ENCODE measurements around the gene ZNF526. TPM values are rescaled to one million over a fixed set of nuclear protein-coding genes. Genes with fewer than 3 reads are reported as not detected.

ZNF526 gene
- total and polyA plus RNA-seq, 9 donors = 2.4 to 17.9 (median 12.9) TPM

- Histone ChIP-seq H3K4me1 (ENCODE audit: insufficient read depth) (peaks cover 21% of the 10 kb centered on the region), H3K27ac (peak overlapping the region; percentile 97 to 99), H3K9me3 (no peaks in the 10 kb centered on the region), H3K4me3 (peak overlapping the region; percentile 73), H3K36me3 (no peaks in the 10 kb centered on the region), H3K27me3 (no peaks in the 10 kb centered on the region)
- peak; percentile 76 to 85 (median 82) for DNase-seq
- WGBS, 3 donors = 0 to 1% (median 1%) methylated on average over 21 to 66 of the region's 71 CpGs
- TF ChIP-seq, protein P1, sequence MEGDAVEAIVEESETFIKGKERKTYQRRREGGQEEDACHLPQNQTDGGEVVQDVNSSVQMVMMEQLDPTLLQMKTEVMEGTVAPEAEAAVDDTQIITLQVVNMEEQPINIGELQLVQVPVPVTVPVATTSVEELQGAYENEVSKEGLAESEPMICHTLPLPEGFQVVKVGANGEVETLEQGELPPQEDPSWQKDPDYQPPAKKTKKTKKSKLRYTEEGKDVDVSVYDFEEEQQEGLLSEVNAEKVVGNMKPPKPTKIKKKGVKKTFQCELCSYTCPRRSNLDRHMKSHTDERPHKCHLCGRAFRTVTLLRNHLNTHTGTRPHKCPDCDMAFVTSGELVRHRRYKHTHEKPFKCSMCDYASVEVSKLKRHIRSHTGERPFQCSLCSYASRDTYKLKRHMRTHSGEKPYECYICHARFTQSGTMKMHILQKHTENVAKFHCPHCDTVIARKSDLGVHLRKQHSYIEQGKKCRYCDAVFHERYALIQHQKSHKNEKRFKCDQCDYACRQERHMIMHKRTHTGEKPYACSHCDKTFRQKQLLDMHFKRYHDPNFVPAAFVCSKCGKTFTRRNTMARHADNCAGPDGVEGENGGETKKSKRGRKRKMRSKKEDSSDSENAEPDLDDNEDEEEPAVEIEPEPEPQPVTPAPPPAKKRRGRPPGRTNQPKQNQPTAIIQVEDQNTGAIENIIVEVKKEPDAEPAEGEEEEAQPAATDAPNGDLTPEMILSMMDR (IDR thresholded peaks at IDR 0.05) = no peak
- TF ChIP-seq EP300 (IDR thresholded peaks at IDR 0.05) (no peak), POLR2A (IDR thresholded peaks at IDR 0.05) (no peak)
- intact Hi-C loops (cut with DNase I) = loop anchor here in 2 of 4 donors (2.0 kb wide), 2 partner anchors 15 to 27 kb away; partner anchors contain the start of gene CIC (in 1 of the 2)
Observed at GRCh38 chr19:42253245-42254088, 33.4 kb downstream of the ZNF526 start.

GRCh38 chr19:42254089-42254849, 34.2 kb downstream of the ZNF526 start:
- peak overlapping the region; percentile 73 for H3K4me3 ChIP-seq
- peaks cover 21% of the 10 kb centered on the region for H3K4me1 ChIP-seq (ENCODE audit: insufficient read depth)
- no peaks in the 10 kb centered on the region for H3K36me3 ChIP-seq
- TF ChIP-seq EP300 (IDR thresholded peaks at IDR 0.05) = no peak
- TF ChIP-seq, protein P1 (IDR thresholded peaks at IDR 0.05) = peak in 1 of 3 donors; percentile 12
- peak; percentile 79 to 89 (median 85) for DNase-seq
- no peaks in the 10 kb centered on the region for H3K27me3 ChIP-seq
- 0 to 1% (median 0%) methylated on average over 50 to 69 of the region's 70 CpGs for WGBS, 3 donors
- intact Hi-C loops (cut with DNase I) = loop anchor here in 2 of 4 donors (2.0 kb wide), 2 partner anchors 15 to 27 kb away; partner anchors contain the start of gene CIC (in 1 of the 2)
- H3K9me3 ChIP-seq = no peaks in the 10 kb centered on the region
- H3K27ac ChIP-seq = peak overlapping the region; percentile 97 to 99

DNA sequence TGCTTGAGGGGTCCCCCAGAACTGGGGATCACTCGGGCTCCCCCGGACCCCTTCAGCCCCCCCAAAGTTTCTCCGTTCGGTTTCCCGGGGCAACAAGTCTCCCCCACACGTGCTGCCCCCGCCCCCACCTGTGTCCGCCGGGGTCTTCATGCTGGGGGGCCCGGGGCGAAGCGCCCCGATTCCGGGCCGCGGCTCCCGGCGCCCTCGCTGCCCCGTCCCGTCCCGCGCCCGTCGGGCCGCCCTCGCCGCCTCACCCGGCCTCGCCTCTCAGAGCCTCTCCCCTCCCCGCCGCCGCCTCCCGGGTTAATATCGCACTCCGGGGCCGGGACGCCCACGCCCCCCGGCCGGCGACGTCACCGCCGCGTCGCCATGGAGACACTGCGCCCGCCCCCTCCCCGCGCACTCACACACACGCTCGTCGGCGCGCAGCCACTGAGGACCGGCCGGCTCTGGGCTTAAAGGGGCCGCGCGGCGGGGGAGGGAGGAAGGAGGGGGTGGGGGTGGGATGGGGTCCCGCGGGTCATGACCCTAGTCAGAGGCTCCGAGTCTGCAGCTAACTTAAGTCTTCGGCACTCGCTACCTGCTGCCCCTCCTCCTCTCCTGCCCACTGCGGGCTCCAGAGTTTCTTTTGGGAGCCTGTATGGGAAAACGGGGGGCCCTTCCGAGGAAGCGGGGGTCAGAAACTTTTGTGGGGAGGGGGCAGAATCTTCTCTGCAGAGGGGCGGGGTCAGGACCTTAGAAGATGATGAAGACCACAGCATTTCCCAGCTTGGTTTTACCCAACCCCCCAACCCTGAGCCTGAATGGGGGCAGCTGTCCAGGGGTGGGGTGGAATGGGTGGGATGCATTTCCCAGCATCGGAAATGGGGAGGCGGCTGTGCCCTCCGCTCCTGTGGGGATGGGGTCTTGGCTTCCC, 35.0 kb downstream of the ZNF526 start, which contains the start of gene ERF:
ERF (minus strand) TSS at position 279 of the 916 bp plus-strand sequence; CDS start at position 150, 129 bp downstream.
- Histone ChIP-seq H3K4me1 (ENCODE audit: insufficient read depth) (peaks cover 19% of the 10 kb centered on the region), H3K9me3 (no peaks in the 10 kb centered on the region), H3K4me3 (peak within 1 kb of the TSS; percentile 73), H3K36me3 (no peaks in the 10 kb centered on the region), H3K27ac (peak within 1 kb of the TSS; percentile 97 to 99), H3K27me3 (no peaks in the 10 kb centered on the region)
- WGBS, 3 donors = 1% methylated on average over 25 to 74 of the region's 75 CpGs
- peak; percentile 99 for TF ChIP-seq POLR2A (IDR thresholded peaks at IDR 0.05)
- TF ChIP-seq EP300 (IDR thresholded peaks at IDR 0.05) = peak; percentile 53
- TF ChIP-seq, protein P1 (IDR thresholded peaks at IDR 0.05) = peak in 2 of 3 donors; percentile 20 to 27
- DNase-seq = peak; percentile 93 to 98 (median 96)
- intact Hi-C loops (cut with DNase I) = loop anchor here in 2 of 4 donors (2.0 kb wide), 2 partner anchors 14 to 26 kb away; partner anchors contain the start of gene CIC (in 1 of the 2)

Measured in ovary (tissue), 9 donors.